ENCODE measurements around the gene ITPK1.

- TF ChIP-seq CTCF (conservative IDR thresholded peaks at IDR 0.05 in 1 of 2, IDR thresholded peaks at IDR 0.05 in 1 of 2; ENCODE audit: extremely low read depth in 1 of 2, insufficient read depth in 1 of 2, low read depth in 1 of 2, low read length in 2 of 2): no peak
- TF ChIP-seq EZH2 (IDR thresholded peaks at IDR 0.05; ENCODE audit: borderline replicate concordance, low read length): no peak
These were observed 154.2 kb downstream of the ITPK1 start for GRCh38 chr14:92961567-92961855.

Measured in mammary epithelial cell (primary cell).